A549 (cell line): Measurements from ENCODE around the gene CTPS2. TPM values are rescaled to one million over a fixed set of nuclear protein-coding genes. Genes with fewer than 3 reads are reported as not detected.
"Not testable (repeated sequence)": the region's sequence is repeated elsewhere in the genome, so short reads cannot be mapped to it uniquely, and the experiment has no call there.

Experiments
- ATAC-seq, 2 experiments: fragments of 200-7000 bp in 1 of 2; fragments of >200 bp in 1 of 2; cut with Nextera tagmentation in 1 of 2; cut with Tn5 transposase in 1 of 2; 3 replicates each; pipeline versions ENCODE4 v1.8.0 to v1.9.1; 2018 to 2020; ENCODE audit warnings: mild to moderate bottlenecking in 1 of 2, moderate library complexity in 1 of 2
- CTCF ChIA-PET: fragments of 300-600 bp; sonication (Branson Sonifier 250); formaldehyde crosslinking; extraction: SDS; loops from one replicate; lab custom pipeline; 2021; ENCODE audit warnings: antibody characterized with exemption, inconsistent platforms; lab: Yijun Ruan, JAX
- POLR2A ChIA-PET: fragments of 350-600 bp; formaldehyde crosslinking; extraction: SDS; loops from one replicate; lab custom pipeline; 2021; ENCODE audit warnings: antibody characterized with exemption, inconsistent platforms; lab: Yijun Ruan, JAX
- DNase-seq, 2 experiments: peaks; one replicate each; pipeline versions ENCODE4 v3.0.0 to v3.0.0-alpha.2; 2011 to 2016; ENCODE audit warnings: low read depth in 1 of 2, low spot score in 1 of 2
- FAIRE-seq: peaks from 2 replicates; lab custom pipeline; 2011; peaks lifted over from hg19 to GRCh38; lab: Jason Lieb, UNC
- H3K27ac ChIP-seq, 2 experiments: fragments of >200 bp; sonication (Bioruptor Twin); formaldehyde crosslinking; 3 replicates each; pipeline ENCODE4 v1.5.1; 2016 to 2017
- H3K4me1 ChIP-seq: fragments of >200 bp; sonication (Bioruptor Twin); formaldehyde crosslinking; 3 replicates; pipeline ENCODE4 v1.6.1; 2016
- H3K4me2 ChIP-seq: fragments of >200 bp; sonication (Bioruptor Twin); formaldehyde crosslinking; 3 replicates; pipeline ENCODE4 v1.6.1; 2016
- H3K4me3 ChIP-seq: fragments of >200 bp; sonication (Bioruptor Twin); formaldehyde crosslinking; 3 replicates; pipeline ENCODE4 v1.5.1; 2016
- H3K9me3 ChIP-seq: fragments of >200 bp; sonication (Bioruptor Twin); formaldehyde crosslinking; 3 replicates; pipeline ENCODE4 v1.6.1; 2016
- BHLHE40 ChIP-seq: IDR thresholded peaks from 2 replicates; pipeline ENCODE4 v1.6.1; 2012; ENCODE audit warnings: low read depth, low read length, inconsistent platforms
- CEBPB ChIP-seq, 2 experiments: fragments of >200 bp in 1 of 2; sonication (Bioruptor Twin) in 1 of 2; formaldehyde crosslinking in 1 of 2; IDR thresholded peaks; 2 replicates each; pipeline ENCODE4 v1.6.1; 2012 to 2016
- CHD2 ChIP-seq: fragments of 150-350 bp; IDR thresholded peaks from 2 replicates; pipeline ENCODE4 v1.6.1; 2014; ENCODE audit warnings: low read length; ENCODE audit not compliant: partially characterized antibody
- FOSB ChIP-seq: fragments of 250-450 bp; sonication (Bioruptor Pico); IDR thresholded peaks from 2 replicates; pipeline ENCODE4 v1.5.0; 2020; ENCODE audit warnings: mild to moderate bottlenecking, moderate library complexity
- FOXS1 ChIP-seq: fragments of 250-450 bp; sonication (Bioruptor Pico); IDR thresholded peaks from 2 replicates; pipeline ENCODE4 v1.5.0; 2020; ENCODE audit warnings: mild to moderate bottlenecking, moderate library complexity
- JUN ChIP-seq, 2 experiments: fragments of >200 bp; sonication (Bioruptor Twin); formaldehyde crosslinking; IDR thresholded peaks; 2 replicates in 1 of 2; 3 replicates in 1 of 2; pipeline ENCODE4 v1.6.1; 2016 to 2017
- KDM1A ChIP-seq: fragments of 200-600 bp; sonication (generic); IDR thresholded peaks from 2 replicates; pipeline ENCODE4 v1.6.1; 2016; ENCODE audit warnings: low read depth, mild to moderate bottlenecking
- MAFK ChIP-seq: fragments of 450-650 bp; IDR thresholded peaks from 2 replicates; pipeline ENCODE4 v1.6.1; 2014; ENCODE audit not compliant: partially characterized antibody
- MAZ ChIP-seq: fragments of 150-350 bp; IDR thresholded peaks from 2 replicates; pipeline ENCODE4 v1.6.1; 2014; ENCODE audit warnings: antibody characterized with exemption, low read depth, low read length, borderline replicate concordance
- POLR2A ChIP-seq: IDR thresholded peaks from 2 replicates; pipeline ENCODE4 v1.6.1; 2012; ENCODE audit warnings: mild to moderate bottlenecking, low read length
- ZC3H11A ChIP-seq: fragments of 450-650 bp; IDR thresholded peaks from 2 replicates; pipeline ENCODE4 v1.6.1; 2014; ENCODE audit warnings: antibody characterized with exemption, mild to moderate bottlenecking
- ZFP36 ChIP-seq: fragments of 450-650 bp; IDR thresholded peaks from 2 replicates; pipeline ENCODE4 v1.6.1; 2014; ENCODE audit warnings: borderline replicate concordance; ENCODE audit not compliant: partially characterized antibody
- ZSCAN20 ChIP-seq: fragments of 250-450 bp; sonication (Bioruptor Pico); IDR thresholded peaks from 2 replicates; pipeline ENCODE4 v1.8.0; 2022; ENCODE audit warnings: mild to moderate bottlenecking, moderate library complexity
- WGBS: methylation state at CpG from one replicate; pipeline ENCODE4 v1.1.6; 2017; ENCODE audit errors: missing lambda C conversion rate; 5-methylcytosine and 5-hydroxymethylcytosine counted together
- polyA plus RNA-seq, 4 experiments: library from polyadenylated mRNA; depleted of rRNA in 3 of 4; stranded (reverse); fragments of >200 nt; fragmentation: RNase III in 1 of 4; extraction: RNeasy Plus Mini Kit Qiagen cat#74134 plus additional on column Dnase treatment in 1 of 4; gene quantifications; 2 replicates in 3 of 4; 3 replicates in 1 of 4; pipeline ENCODE4 v1.2.3, GENCODE V29; 2011 to 2017
- TF ChIP-seq, protein P1 (sequence below): fragments of 150-350 bp; IDR thresholded peaks from 2 replicates; pipeline ENCODE4 v1.6.1; 2014; ENCODE audit warnings: low read depth, mild to moderate bottlenecking, low read length
- TF ChIP-seq, protein P2 (sequence below): fragments of 200-600 bp; sonication (generic); IDR thresholded peaks from 2 replicates; pipeline ENCODE4 v1.6.1; 2016; ENCODE audit warnings: antibody characterized with exemption, mild to moderate bottlenecking, moderate library complexity
- TF ChIP-seq, protein P3 (sequence below): fragments of 250-450 bp; sonication (Bioruptor Pico); IDR thresholded peaks from 2 replicates; pipeline ENCODE4 v1.5.0; 2021; ENCODE audit warnings: mild to moderate bottlenecking, moderate library complexity, borderline replicate concordance

CTPS2 gene
- polyA plus RNA-seq, 2 of the 4 experiments (the other 2 are of a cell fraction), result 11.1 to 18.5 TPM

DNA sequence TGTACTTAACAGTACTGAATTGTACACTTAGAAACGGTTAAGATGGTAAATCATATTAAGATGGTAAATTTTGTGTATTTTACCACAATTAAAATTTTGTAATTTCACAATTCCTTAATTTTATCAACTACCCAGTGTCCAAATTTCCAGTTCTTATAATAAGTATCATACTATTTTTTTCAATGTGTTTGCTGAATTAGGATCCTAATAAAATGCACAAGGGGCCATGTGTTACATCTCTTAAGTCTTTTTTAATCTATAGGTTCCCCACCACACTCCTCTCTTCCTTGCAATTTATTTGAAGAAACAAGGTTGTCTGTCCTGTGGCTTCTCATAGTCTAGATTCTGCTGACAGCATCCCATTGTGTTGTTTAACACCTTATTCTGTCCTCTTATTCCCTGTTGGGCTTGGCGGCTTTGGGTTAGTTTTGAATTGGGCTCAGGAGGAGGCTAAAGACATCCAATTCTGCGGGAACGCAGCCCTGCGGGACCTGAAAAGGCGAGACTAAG, 6.4 kb upstream of the CTPS2 start (continued):
- TF ChIP-seq, protein P1, sequence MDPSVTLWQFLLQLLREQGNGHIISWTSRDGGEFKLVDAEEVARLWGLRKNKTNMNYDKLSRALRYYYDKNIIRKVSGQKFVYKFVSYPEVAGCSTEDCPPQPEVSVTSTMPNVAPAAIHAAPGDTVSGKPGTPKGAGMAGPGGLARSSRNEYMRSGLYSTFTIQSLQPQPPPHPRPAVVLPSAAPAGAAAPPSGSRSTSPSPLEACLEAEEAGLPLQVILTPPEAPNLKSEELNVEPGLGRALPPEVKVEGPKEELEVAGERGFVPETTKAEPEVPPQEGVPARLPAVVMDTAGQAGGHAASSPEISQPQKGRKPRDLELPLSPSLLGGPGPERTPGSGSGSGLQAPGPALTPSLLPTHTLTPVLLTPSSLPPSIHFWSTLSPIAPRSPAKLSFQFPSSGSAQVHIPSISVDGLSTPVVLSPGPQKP, result no peak
- no peak for TF ChIP-seq POLR2A
- TF ChIP-seq, protein P2, sequence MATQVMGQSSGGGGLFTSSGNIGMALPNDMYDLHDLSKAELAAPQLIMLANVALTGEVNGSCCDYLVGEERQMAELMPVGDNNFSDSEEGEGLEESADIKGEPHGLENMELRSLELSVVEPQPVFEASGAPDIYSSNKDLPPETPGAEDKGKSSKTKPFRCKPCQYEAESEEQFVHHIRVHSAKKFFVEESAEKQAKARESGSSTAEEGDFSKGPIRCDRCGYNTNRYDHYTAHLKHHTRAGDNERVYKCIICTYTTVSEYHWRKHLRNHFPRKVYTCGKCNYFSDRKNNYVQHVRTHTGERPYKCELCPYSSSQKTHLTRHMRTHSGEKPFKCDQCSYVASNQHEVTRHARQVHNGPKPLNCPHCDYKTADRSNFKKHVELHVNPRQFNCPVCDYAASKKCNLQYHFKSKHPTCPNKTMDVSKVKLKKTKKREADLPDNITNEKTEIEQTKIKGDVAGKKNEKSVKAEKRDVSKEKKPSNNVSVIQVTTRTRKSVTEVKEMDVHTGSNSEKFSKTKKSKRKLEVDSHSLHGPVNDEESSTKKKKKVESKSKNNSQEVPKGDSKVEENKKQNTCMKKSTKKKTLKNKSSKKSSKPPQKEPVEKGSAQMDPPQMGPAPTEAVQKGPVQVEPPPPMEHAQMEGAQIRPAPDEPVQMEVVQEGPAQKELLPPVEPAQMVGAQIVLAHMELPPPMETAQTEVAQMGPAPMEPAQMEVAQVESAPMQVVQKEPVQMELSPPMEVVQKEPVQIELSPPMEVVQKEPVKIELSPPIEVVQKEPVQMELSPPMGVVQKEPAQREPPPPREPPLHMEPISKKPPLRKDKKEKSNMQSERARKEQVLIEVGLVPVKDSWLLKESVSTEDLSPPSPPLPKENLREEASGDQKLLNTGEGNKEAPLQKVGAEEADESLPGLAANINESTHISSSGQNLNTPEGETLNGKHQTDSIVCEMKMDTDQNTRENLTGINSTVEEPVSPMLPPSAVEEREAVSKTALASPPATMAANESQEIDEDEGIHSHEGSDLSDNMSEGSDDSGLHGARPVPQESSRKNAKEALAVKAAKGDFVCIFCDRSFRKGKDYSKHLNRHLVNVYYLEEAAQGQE, result no peak
- TF ChIP-seq, protein P3, sequence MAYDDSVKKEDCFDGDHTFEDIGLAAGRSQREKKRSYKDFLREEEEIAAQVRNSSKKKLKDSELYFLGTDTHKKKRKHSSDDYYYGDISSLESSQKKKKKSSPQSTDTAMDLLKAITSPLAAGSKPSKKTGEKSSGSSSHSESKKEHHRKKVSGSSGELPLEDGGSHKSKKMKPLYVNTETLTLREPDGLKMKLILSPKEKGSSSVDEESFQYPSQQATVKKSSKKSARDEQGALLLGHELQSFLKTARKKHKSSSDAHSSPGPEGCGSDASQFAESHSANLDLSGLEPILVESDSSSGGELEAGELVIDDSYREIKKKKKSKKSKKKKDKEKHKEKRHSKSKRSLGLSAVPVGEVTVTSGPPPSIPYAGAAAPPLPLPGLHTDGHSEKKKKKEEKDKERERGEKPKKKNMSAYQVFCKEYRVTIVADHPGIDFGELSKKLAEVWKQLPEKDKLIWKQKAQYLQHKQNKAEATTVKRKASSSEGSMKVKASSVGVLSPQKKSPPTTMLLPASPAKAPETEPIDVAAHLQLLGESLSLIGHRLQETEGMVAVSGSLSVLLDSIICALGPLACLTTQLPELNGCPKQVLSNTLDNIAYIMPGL (CRISPR knock-in tag), result no peak
- peak; percentile 19 for TF ChIP-seq MAFK
- no peak for TF ChIP-seq CHD2
- TF ChIP-seq FOXS1 (CRISPR knock-in tag), result no peak
- no peak for TF ChIP-seq JUN (IDR thresholded peaks at IDR 0.05)
- no peak for TF ChIP-seq MAZ
- TF ChIP-seq ZC3H11A, result no peak
- 0 out of 2 replicates have a peak, but pooled peaks have one; percentile 54 for TF ChIP-seq FOSB
- no peak for TF ChIP-seq ZSCAN20 (CRISPR knock-in tag)
- no peak for TF ChIP-seq CEBPB (IDR thresholded peaks at IDR 0.05)
- TF ChIP-seq KDM1A, result no peak
- TF ChIP-seq BHLHE40, result no peak
- no peak for TF ChIP-seq ZFP36

DNA sequence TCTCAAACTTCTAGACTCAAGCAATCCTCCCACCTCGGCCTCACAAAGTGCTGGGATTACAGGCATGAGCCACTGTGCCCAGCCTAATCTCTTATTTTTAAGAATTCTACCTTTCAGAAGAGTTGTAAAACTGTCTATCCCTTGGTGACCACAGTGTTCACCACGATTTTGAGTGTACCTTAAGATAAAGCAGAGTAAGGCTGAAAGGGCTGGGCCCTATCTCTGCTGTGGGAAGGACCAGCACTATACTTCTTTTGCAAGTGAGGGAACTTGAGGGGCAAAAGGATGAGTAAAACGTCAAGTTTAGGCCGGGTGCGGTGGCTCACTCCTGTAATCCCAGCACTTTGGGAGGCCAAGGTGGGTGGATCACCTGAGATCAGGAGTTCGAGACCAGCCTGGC, 4.0 kb upstream of the CTPS2 start:
- POLR2A ChIA-PET, ATAC-seq, H3K9me3 ChIP-seq, H3K4me2 ChIP-seq, H3K4me3 ChIP-seq, DNase-seq, FAIRE-seq, H3K27ac ChIP-seq, CTCF ChIA-PET: not testable (repeated sequence)
- peaks cover 13% of the 10 kb centered on the region for H3K4me1 ChIP-seq
- WGBS, result 68% methylated on average over 6 of the region's 6 CpGs

DNA sequence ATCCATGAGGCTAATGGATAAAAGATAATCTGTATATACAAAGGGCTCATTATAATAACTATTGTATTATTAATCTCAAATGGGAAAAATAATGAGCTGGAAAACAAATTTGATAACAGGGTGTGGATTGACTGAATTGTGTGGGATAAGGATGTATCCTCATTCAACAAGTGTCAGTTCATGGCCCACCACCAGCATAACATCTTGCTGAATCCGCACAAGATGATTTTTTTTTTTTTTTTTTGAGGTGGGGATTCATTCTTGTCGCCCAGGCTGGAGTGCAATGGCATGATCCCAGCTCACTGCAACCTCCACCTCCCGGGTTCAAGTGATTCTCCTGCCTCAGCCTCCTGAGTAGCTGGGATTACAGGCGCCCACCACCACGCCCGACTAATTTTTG, 3.2 kb upstream of the CTPS2 start:
- H3K4me2 ChIP-seq, DNase-seq, H3K4me1 ChIP-seq, ATAC-seq, H3K27ac ChIP-seq, H3K9me3 ChIP-seq, H3K4me3 ChIP-seq, FAIRE-seq, CTCF ChIA-PET, POLR2A ChIA-PET: not testable (repeated sequence)
- WGBS, result 80% methylated on average over 5 of the region's 6 CpGs
